ENCODE results near the gene MITF. TPM values are rescaled to one million over a fixed set of nuclear protein-coding genes. Genes with fewer than 3 reads are reported as not detected.

Gene MITF
- total RNA-seq, 1 donor from 2014 or later: not detected

DNA sequence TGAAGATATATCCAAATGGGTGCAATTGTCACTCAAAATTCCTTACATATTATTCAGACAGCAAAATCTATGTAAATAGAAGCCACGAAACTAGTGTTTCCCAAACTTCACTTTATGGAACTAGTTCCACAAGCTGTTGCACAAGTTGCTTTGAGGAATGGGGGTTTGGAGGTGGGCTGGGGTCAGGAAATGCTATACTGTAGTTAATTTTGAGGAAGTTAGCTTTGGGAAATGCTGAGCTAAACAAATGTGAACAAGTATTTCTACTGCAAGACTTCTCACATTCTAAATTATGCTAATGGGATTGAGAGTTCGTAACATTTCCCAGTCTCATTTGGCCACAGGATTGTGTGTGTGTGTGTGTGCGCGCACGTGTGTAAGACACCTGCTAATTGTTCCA lies 231.6 kb downstream of the MITF start:
- ChIA-PET POLR2A (no interaction called here), CTCF (no interaction called here)
- Mint-ChIP-seq H3K27me3 (peaks cover 5% of the 10 kb centered on the region), H3K4me1 (no peaks in the 10 kb centered on the region), H3K36me3 (ENCODE audit: low read depth) (no peaks in the 10 kb centered on the region), H3K4me3 (no peak overlapping the region), H3K27ac (no peak overlapping the region), H3K9me3 (no peaks in the 10 kb centered on the region)
- TF ChIP-seq CTCF (IDR thresholded peaks at IDR 0.05): no peak
- no peak for DNase-seq
- intact Hi-C loops (cut with micrococcal nuclease): no loop called here
- no peak for ATAC-seq (ENCODE audit: low read depth)

DNA sequence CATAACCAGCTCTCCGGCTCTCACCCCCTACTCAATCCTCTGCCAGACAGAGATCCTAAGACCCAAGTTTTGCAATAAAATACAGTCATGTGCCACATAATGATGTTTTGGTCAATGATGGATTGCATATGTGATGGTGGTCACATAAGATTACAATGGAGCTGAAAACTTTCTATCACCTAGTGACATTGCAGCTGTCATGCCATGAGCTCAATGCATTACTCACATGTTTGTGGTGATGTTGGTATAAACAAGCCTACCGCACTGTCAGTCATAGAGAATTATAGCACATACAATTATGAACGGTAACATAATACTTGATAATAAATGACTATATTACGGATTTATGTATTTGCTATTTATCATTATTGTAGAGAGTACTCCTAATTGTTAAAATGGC lies 233.4 kb downstream of the MITF start:
- ChIA-PET CTCF (no interaction called here), POLR2A (no interaction called here)
- intact Hi-C loops (cut with micrococcal nuclease): no loop called here
- TF ChIP-seq CTCF (IDR thresholded peaks at IDR 0.05): no peak
- Mint-ChIP-seq H3K4me3 (no peak overlapping the region), H3K36me3 (ENCODE audit: low read depth) (no peaks in the 10 kb centered on the region), H3K9me3 (no peaks in the 10 kb centered on the region), H3K27ac (no peak overlapping the region), H3K27me3 (peaks cover 5% of the 10 kb centered on the region), H3K4me1 (no peaks in the 10 kb centered on the region)
- no peak for DNase-seq
- ATAC-seq (ENCODE audit: low read depth): no peak

DNA sequence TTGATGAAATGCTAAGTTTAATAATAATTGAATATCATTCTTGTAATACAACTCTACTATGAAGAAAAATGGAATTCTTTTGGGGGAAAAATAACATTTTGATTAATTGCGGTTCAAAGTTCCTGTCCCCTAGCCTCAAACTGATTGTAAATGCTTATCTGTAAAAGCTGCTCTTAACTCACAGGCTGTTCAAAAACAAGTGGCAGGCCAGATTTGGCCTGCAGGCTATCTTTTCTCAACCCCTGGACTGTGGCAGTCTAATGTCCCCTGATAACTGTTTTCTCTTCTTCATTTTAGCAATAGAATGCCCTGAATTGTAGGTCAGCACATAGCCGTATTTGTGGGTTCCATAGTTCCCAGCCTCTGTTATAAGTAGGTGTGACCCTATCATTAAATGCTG lies 236.8 kb downstream of the MITF start:
- intact Hi-C loops (cut with micrococcal nuclease): no loop called here
- DNase-seq (no peak), ATAC-seq (ENCODE audit: low read depth) (no peak)
- Mint-ChIP-seq H3K4me3 (no peak overlapping the region), H3K4me1 (no peaks in the 10 kb centered on the region), H3K27ac (no peak overlapping the region), H3K27me3 (peaks cover 5% of the 10 kb centered on the region), H3K9me3 (peaks cover 6% of the 10 kb centered on the region), H3K36me3 (ENCODE audit: low read depth) (no peaks in the 10 kb centered on the region)
- ChIA-PET CTCF (no interaction called here), POLR2A (no interaction called here)
- no peak for TF ChIP-seq CTCF (IDR thresholded peaks at IDR 0.05)

DNA sequence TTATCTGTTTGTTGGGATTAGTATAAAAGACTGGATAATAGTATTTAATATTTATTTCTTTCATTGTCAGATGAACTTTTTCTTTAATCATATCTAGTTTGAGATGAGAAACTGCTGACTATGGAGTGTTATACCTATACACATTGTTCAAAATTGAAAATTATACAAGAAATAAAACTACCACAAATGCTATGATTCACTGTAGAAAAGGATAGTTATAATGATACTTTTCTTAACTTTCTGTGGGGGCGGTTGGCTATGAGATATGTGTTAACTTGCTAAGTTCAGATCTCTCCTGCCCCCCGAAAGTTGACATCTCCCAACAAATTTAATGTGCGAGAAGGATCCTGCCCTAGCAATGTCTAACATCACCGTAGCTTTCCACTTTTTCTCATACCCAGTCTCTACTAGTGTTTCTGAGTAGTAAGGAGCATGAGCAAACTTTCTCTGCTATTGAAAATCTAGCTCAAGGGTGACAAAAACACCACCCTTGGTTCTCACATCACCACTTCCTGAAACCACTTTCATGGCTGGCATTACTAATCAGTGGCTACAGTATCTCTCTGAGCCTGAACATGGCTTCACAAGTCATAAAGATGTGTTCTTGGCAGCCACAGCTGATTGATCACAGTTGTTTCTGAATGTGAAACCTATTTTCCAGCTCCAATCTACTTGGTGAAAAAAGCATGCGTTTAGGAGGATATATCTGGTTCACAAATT lies 244.4 kb downstream of the MITF start:
- peaks cover 28% of the 10 kb centered on the region for H3K4me1 Mint-ChIP-seq
- H3K4me3 Mint-ChIP-seq: no peak overlapping the region
- DNase-seq: no peak
- no peak for TF ChIP-seq CTCF (IDR thresholded peaks at IDR 0.05)
- H3K36me3 Mint-ChIP-seq (ENCODE audit: low read depth): no peaks in the 10 kb centered on the region
- ATAC-seq (ENCODE audit: low read depth): peak; percentile 34
- CTCF ChIA-PET: no interaction called here
- POLR2A ChIA-PET: no interaction called here
- no peaks in the 10 kb centered on the region for H3K27me3 Mint-ChIP-seq
- intact Hi-C loops (cut with micrococcal nuclease): no loop called here
- no peaks in the 10 kb centered on the region for H3K9me3 Mint-ChIP-seq
- no peak overlapping the region for H3K27ac Mint-ChIP-seq

DNA sequence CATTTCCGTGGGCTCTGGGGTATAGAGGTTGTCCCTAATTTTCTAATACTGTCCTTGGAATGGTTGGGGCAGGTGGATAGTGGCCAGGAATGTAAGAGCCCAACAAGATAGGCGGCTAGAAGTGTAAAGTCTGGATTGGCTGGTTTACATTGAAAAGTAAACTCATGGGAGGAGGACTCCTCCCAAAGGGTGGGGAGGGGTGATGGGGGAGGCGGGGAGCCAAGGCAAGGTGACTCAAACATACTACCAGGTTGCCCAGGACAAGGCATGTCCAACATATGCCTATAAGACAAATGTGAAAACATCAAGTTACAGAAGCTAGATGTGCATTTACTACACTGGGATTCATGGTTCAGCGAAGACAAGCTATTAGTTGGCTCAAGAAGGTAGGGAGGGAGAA lies 246.0 kb downstream of the MITF start:
- ATAC-seq (ENCODE audit: low read depth) (no peak), DNase-seq (no peak)
- no peak for TF ChIP-seq CTCF (IDR thresholded peaks at IDR 0.05)
- H3K9me3 Mint-ChIP-seq: no peaks in the 10 kb centered on the region
- peaks cover 28% of the 10 kb centered on the region for H3K4me1 Mint-ChIP-seq
- CTCF ChIA-PET: no interaction called here
- H3K4me3 Mint-ChIP-seq: no peak overlapping the region
- POLR2A ChIA-PET: interaction anchor here (0.7 kb wide), 1 partner anchor 1144 kb away, joined by 3 read pairs; no protein-coding TSS in a partner anchor
- intact Hi-C loops (cut with micrococcal nuclease): no loop called here
- H3K36me3 Mint-ChIP-seq (ENCODE audit: low read depth): no peaks in the 10 kb centered on the region
- no peak overlapping the region for H3K27ac Mint-ChIP-seq
- H3K27me3 Mint-ChIP-seq: no peaks in the 10 kb centered on the region
